ENCODE data around the gene NAMPT.
A peak's percentile ranks its signal among the peaks of the same experiment; 100 is the strongest.
"Not testable (repeated sequence)": the region's sequence is repeated elsewhere in the genome, so short reads cannot be mapped to it uniquely, and the experiment has no call there.

Gene NAMPT

GRCh38 chr7:106216517-106216922 lies 68.3 kb downstream of the NAMPT start:
- no peak overlapping the region for H3K4me3 ChIP-seq (ENCODE audit: low read depth, low read length)
- peak; percentile 83 for DNase-seq (ENCODE audit: low read depth, low spot score)
- no peak for TF ChIP-seq CTCF (IDR thresholded peaks at IDR 0.05; ENCODE audit: insufficient read depth, low read length, missing control alignments)
- ChIA-PET POLR2A (interaction anchor here (0.6 to 1.0 kb wide), 3 partner anchors 69 to 495 kb away, joined by 3 to 5 read pairs (median 5); partner anchors contain the start of gene NAMPT), CTCF (interaction anchor here (1.0 kb wide), 1 partner anchor 245 kb away, joined by 4 read pairs; no protein-coding TSS in a partner anchor)

DNA sequence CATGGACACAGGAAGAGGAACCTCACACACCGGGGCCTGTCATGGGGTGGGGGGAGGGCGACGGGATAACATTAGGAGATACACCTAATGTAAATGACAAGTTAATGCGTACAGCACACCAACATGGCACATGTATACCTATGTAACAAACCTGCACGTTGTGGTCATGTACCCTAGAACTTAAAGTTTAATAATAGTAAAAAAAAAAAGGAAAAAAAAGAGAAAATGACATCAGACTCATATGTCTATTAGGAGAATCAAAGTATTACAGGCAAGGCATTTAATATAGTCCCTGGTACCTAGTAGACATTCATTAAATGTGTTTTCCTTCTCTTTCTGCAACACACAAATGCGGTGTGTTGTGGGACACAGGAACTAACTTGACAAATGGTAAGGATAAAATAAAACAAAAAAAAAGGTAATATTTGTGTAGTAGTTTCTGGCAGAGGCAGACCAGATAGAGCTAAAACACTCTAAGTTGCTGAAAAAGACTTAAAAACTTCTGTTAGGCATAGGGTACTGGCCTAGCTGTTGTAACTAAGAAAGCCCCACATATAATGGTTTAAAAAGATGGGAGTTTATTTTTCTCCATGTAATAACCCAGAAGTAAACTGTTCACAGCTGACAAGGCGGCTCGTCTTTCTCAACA lies 68.8 kb downstream of the NAMPT start:
- POLR2A ChIA-PET: interaction anchor here (1.0 kb wide), 2 partner anchors 69 to 209 kb away, joined by 3 to 5 read pairs; partner anchors contain the start of gene NAMPT
- no peak for DNase-seq (ENCODE audit: low read depth, low spot score)
- no peak overlapping the region for H3K4me3 ChIP-seq (ENCODE audit: low read depth, low read length)
- TF ChIP-seq CTCF (IDR thresholded peaks at IDR 0.05; ENCODE audit: insufficient read depth, low read length, missing control alignments): no peak
- CTCF ChIA-PET: interaction anchor here (1.0 kb wide), 1 partner anchor 246 kb away, joined by 4 read pairs; no protein-coding TSS in a partner anchor

DNA sequence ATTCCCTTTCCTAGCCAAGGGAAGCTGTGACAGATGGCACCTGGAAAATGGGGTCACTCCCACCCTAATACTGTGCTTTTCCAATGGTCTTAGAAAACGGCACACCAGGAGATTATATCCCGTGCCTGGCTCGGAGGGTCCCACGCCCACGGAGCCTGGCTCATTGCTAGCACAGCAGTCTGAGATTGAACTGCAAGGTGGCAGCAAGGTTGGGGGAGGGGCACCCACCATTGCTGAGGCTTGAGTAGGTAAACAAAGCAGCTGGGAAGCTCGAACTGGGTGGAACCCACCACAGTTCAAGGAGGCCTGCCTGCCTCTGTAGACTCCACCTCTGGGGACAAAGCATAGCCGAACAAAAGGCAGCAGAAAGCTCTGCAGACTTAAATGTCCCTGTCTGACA lies 75.8 kb downstream of the NAMPT start:
- DNase-seq (ENCODE audit: low read depth, low spot score); H3K4me3 ChIP-seq (ENCODE audit: low read depth, low read length); POLR2A ChIA-PET: not testable (repeated sequence)
- CTCF ChIA-PET: interaction anchor here (1.2 kb wide), 1 partner anchor 12 kb away, joined by 3 read pairs; no protein-coding TSS in a partner anchor

DNA sequence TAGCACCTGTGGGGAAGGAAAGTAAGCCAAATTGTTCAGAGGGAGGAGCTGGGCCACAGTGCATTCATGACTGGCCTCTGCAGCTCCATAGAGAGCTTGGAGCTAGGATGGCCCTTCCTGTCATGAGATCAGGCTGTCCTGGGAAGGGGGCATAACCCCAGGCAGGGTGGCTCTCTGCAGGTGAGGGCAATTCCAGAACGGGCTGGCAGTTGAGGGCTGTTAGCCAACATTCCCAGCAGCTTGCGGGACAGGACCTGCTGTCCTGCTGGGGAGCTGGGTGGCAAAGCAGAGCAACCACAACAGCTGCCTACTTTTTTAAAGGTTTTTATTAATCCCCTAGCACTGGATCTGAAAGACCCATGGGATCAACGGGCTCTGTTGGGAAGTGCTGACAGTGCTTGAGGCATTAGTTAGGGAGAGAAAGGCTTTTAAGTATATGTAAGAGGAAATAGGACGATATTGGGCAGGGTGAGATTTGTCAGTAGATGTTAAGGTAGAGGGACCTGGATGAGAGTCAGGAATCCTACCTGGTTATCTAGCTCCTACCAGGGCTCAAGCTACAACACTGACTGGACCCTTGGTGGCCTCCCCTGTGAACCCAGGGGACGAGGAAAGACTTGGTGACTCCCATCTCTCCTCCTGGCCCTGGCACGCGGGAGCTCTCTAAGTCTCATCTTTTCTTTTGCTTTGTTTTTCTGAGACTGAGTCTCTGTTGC lies 77.8 kb downstream of the NAMPT start:
- ChIA-PET POLR2A (no interaction called here), CTCF (interaction anchor here (2.5 kb wide), 1 partner anchor 31 kb away, joined by 12 read pairs; no protein-coding TSS in a partner anchor)
- DNase-seq (ENCODE audit: low read depth, low spot score): no peak
- no peak for TF ChIP-seq CTCF (IDR thresholded peaks at IDR 0.05; ENCODE audit: insufficient read depth, low read length, missing control alignments)
- H3K4me3 ChIP-seq (ENCODE audit: low read depth, low read length): no peak overlapping the region

DNA sequence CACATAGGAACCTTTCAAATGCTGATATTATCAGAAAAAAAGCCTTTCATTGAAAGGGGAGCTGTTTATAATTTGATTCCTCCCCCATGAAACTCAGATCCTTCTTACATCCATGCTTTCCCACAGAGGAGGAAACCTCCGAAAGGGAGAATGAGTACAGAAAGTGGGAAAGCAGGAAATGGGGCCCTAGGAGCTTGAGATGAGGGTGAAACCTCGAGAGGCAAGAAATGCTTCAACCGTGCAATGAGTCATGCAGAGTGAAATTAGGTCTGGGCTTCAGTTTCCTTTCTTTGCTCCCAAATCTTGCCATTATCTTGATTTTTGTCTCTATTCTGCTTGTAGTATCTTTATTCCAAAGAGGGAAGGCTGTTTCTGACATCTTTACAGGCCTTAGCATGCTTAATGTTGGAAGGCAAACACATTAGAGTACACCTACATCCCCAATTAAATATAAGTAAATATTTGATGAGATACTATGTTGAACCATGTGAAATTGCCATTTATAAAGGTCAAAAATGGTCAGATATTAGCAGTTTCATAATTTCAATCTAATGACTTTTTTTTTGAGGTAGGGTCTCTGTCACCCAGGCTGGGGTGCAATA lies 79.1 kb downstream of the NAMPT start:
- ChIA-PET POLR2A (no interaction called here), CTCF (interaction anchor here (2.5 kb wide), 1 partner anchor 29 kb away, joined by 12 read pairs; no protein-coding TSS in a partner anchor)
- no peak for TF ChIP-seq CTCF (IDR thresholded peaks at IDR 0.05; ENCODE audit: insufficient read depth, low read length, missing control alignments)
- DNase-seq (ENCODE audit: low read depth, low spot score): no peak
- no peak overlapping the region for H3K4me3 ChIP-seq (ENCODE audit: low read depth, low read length)

DNA sequence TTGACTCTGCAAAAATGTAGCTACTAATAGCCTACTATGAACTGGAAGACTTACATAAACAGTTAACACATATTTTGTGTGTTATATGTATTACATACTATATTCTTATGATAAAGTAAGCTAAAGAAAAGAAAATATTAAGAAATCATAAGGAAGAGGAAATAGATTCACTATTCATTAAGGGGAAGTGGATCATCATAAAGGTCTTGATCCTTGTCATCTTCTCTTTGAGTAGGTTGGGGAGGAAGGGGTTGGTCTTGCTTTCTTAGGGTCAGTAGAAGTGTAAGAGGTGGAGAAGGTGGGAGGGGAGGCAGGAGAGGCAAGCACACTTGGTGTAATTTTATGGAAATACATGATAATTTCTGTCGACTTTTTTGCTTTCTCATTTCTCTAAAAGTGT lies 81.3 kb downstream of the NAMPT start:
- no peak for TF ChIP-seq CTCF (IDR thresholded peaks at IDR 0.05; ENCODE audit: insufficient read depth, low read length, missing control alignments)
- no peak overlapping the region for H3K4me3 ChIP-seq (ENCODE audit: low read depth, low read length)
- DNase-seq (ENCODE audit: low read depth, low spot score): no peak
- ChIA-PET POLR2A (no interaction called here), CTCF (interaction anchor here (1.2 to 1.3 kb wide), 2 partner anchors 14 to 258 kb away, joined by 5 read pairs; no protein-coding TSS in a partner anchor)
